GM21515 (cell line): ENCODE results near the gene SSRP1.
"Not testable (repeated sequence)": the region's sequence is repeated elsewhere in the genome, so short reads cannot be mapped to it uniquely, and the experiment has no call there.

Experiments
- ATAC-seq: cut with Tn5 transposase; IDR thresholded peaks from one replicate; pipeline ENCODE4 v1.9.1; 2021; ENCODE audit not compliant: unreplicated experiment

Gene SSRP1

GRCh38 chr11:57303280-57303989 is 32.3 kb downstream of the SSRP1 start:
- ATAC-seq = no peak

- ATAC-seq = no peak
Measured at GRCh38 chr11:57302489-57302888, 33.2 kb downstream of the SSRP1 start.

- ATAC-seq = no peak
Measured at GRCh38 chr11:57301711-57302423, 33.8 kb downstream of the SSRP1 start.

- no peak for ATAC-seq
Measured at GRCh38 chr11:57300785-57301184, 34.9 kb downstream of the SSRP1 start.

DNA sequence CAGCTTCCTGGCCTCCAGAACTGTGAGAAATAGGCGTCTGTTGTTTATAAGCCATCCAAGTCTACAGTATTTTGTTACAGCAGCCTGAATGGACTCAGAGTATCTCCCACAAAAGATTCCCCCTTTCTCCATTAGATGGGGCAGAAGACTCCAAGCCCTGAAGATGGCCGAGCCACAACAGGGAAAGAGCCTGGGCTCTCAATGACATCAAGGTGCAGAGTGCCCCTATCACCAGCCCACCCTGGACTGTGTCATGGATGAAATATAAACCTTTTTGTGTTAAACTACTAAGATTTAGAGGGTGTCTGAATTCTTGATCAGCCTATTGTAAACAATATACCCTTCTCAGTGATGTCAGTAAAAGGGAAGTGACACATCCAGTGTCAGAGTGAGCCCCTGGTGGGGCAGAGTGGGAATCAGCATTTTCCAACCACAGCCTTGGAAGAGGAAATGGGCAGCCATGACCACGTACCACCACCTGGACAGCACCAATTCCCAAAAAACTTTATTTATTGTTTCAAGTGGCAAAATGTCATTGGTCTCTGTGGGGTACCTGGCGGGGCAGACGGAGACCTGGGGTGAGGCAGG is 36.4 kb downstream of the SSRP1 start:
- ATAC-seq = no peak

DNA sequence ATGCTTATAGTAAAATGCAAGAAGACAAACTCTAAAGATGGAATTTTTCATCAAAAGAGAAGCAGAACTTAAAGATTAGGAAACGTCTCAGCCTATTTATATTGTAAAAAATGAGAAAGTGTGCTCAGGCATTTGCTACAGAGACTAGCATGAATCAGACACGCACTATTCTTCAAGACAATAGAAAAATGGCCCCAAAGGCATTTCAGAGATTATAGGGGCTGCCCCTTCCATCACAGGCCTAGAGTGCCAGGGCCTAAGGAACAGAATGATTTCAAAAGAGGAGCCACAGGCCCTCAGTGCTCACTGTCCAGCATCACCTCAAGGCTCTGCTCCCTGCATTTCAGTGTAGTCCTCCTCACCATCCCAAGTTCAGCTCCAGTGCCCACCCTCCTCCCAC is 38.5 kb downstream of the SSRP1 start:
- ATAC-seq = no peak

GRCh38 chr11:57296205-57296604 is 39.5 kb downstream of the SSRP1 start:
- ATAC-seq = not testable (repeated sequence)

DNA sequence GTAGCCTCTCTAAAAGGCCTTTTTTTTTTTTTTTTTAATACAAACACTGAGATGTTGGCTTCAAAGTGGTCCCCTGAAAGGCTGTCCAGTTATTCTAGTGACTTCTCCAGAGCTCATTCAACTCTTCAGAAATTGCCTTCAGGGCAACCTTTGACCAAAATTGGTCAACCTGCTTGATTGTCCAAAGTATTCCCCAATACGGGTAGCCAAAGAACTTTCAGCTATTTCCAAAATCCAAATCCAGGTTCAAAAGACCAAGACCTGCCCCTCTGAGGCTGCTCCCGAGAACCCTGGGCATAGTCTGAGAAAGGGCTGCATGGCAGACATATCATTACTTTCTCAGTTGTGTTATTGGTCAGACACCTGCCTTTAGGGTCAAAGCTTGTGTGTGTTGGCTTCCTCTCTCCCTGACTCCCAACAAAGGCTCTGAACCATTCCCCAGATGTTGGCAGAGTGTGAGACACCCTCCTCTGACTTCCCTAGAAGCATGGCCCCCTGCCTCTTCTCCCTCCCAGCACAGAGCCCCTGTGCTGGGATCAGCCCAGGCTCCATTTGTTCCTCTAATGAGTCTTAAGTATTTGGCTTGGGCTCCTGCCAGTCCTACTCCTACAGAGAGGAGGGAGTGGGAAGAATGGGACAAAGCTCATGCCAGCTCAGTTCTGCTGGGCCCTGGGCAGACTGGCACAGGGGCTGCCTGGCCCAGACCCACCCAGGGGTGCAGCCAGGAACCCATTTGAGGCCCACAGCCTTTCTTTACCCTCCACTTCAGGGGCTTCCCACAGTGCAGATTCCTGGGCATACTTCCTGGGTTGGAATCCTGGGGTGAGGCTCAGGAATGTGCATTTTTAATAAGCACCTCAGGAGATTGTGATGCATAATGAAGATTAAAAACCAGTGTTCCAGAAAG is 41.2 kb downstream of the SSRP1 start:
- ATAC-seq = no peak

GRCh38 chr11:57290288-57290687 is 45.4 kb downstream of the SSRP1 start:
- ATAC-seq = no peak

DNA sequence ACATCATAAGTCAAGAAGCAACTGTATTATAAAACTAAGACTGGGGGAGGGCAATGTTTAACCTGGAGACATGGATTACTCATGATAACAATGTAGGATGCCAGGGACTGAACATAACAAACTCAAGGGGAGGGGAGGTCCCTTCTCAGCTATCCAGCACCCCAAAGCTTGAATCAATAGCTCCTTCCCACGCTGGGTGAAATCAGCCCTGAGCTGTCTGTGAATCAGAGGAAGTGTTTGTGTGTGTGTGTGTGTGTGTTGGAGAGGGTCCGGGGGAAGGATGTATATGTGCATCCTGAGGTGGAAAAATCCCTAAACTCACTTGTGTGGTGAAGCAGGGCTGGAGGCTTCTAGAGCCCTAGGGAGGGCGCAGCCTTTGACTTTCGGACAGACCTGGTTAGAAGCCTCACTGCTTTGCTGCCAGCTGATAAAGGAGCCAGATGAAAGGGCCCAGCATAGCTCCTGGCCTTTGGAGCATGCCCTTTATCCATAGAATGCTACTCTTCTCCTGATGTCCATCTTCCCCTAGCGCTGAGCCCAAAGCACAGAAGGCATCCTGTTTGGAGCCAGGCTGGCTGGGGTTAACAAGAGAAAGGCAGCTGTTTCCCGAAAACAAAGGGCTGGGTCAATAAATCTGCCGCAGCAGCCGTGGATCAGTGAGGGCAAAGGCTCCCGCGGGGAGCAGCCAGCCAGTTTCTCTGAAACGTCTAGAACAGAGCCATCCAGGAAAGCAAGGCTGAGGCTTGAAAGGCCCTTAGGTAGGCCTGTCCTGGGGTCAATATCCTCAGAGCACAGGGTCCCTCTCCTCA is 46.7 kb downstream of the SSRP1 start:
- ATAC-seq = no peak

DNA sequence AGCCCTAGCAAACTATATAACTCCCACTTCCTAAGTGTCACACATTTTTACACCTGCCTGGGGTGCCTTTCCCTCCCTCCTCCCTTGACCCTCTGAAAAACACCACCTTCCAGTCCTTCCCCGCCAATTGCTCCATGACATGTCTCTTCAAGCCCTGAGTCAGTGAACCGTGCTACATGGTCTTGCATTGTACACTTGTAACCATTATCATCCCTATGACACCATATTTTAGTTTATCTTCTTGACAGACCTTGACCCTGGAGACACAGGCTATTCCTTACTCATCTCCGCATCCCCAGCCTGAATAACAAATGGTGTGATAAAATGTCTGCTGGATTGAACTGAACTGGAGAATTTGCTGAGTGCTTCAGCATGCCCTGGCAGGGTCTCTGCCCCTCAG is 47.8 kb downstream of the SSRP1 start:
- no peak for ATAC-seq

DNA sequence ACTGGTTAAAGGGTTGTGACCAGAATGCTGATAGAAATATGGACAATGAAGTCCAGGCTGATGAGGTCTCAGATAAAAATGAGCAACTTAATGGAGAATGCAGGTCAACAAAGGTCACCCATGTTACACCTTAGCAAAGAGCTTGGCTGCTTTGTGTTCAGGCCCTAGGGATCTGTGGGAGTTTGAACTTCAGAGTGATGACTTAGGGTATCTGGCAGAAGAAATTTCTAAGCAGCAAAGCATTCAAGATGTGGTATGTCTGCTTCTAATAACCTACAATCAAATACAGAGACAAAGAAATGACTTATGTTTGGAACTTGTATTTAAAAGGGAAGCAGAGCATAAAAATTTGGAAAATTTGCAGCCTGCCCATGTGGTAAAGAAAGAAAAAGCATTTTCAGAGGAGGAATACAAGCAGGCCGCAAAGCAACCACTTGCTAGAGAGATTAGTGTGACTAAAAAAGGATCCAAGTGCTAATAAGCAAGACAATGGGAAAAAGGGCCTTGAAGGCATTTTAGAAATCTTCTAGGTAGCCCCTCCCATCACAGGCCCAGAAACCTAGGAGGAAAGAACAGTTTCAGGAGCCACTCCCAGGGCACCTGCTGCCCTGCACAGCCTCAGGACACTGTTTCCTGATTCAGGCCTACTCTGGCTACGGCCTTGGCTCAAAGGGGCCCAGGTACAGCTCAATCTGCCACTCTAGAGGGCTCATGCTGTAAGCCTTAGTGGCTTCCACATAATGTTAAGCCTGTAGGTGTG is 52.3 kb downstream of the SSRP1 start:
- ATAC-seq = no peak

GRCh38 chr11:57281546-57281945 is 54.1 kb downstream of the SSRP1 start:
- not testable (repeated sequence) for ATAC-seq

DNA sequence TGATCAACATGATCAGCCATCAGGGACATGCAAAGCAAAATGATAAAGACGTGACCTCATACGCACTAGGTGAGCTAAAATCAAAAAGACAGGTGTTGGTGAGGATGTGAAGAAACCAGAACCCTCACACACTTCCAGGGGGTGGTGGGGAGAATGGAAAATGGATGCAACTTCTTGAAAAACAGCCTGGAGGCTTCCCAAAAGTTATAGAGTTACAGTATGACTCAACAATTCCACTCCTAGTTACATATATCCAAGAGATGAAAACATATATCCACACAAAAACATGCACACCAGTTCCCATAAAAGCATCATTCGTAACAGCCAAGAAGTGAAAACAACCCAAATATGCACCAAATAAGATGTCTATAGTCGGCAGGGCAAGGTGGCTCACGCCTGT is 56.6 kb downstream of the SSRP1 start:
- ATAC-seq = no peak

GRCh38 chr11:57278721-57279095 is 57.0 kb downstream of the SSRP1 start:
- no peak for ATAC-seq

DNA sequence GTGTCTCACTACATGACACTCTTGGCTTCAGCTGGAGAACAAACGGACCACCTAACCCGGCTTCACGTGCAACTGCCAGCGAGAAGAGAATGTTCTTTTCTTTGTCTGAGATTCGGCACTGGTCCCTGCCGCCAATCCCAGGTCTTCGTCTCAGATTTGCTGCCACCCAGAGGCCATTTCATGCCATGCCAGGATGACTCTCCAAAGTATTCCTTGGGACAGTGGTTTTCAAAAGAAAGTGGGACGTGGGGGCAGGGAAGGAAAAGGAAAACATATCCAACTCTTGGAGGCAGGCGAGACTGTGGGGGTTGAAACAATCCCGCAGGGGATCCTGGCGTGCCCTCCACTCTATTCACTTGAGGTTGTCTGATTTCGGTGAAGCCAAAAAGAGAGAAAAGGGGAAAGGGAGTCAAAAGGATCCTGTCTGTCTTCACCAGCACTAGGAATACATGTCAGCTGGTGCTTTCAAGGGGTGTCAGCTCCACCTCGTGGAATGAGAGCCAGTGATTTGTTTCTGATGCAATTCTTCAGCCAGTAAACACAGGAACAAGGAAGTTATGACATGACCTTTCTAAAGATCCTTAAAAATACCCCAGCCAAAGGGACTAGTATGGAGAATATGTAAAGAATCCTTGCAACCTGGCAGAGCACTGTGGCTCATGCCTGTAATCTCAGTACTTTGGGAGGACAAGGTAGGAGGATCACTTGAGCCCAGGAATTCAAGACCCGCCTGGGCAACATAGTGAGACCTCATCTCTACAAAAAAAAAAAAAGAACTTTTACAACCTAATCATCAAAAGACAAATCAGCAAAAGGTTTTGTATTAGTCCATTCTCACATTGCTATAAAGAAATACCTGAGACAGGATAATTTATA is 57.6 kb downstream of the SSRP1 start:
- ATAC-seq = peak; percentile 85

- ATAC-seq = no peak
Measured at GRCh38 chr11:57276971-57277675, 58.6 kb downstream of the SSRP1 start.
